Hepatocyte (in vitro differentiated cells): Measurements from ENCODE around the gene CTNNA2. TPM values are rescaled to one million over a fixed set of nuclear protein-coding genes. Genes with fewer than 3 reads are reported as not detected.

ENCODE experiments used
- DNase-seq: peaks from one replicate; pipeline ENCODE4 v3.0.0-alpha.2; 2016; ENCODE audit warnings: low spot score
- H2AFZ ChIP-seq: fragments of 200-600 bp; sonication (generic); 2 replicates; pipeline ENCODE4 v1.6.0; 2016; ENCODE audit warnings: antibody characterized with exemption, mild to moderate bottlenecking
- H3K27ac ChIP-seq: fragments of 200-600 bp; sonication (generic); 2 replicates; pipeline ENCODE4 v1.5.1; 2016; ENCODE audit warnings: mild to moderate bottlenecking
- H3K27me3 ChIP-seq: fragments of 200-600 bp; sonication (generic); 2 replicates; pipeline ENCODE4 v1.6.1; 2016
- H3K36me3 ChIP-seq: fragments of 200-600 bp; sonication (generic); replicated peaks from 2 replicates; pipeline ENCODE4 v1.5.1; 2016; ENCODE audit warnings: low read depth; ENCODE audit not compliant: insufficient read depth
- H3K4me1 ChIP-seq: fragments of 200-600 bp; sonication (generic); 2 replicates; pipeline ENCODE4 v1.5.1; 2016; ENCODE audit warnings: mild to moderate bottlenecking, moderate library complexity; ENCODE audit not compliant: insufficient read depth
- H3K4me2 ChIP-seq: fragments of 200-600 bp; sonication (generic); 2 replicates; pipeline ENCODE4 v1.6.0; 2016
- H3K4me3 ChIP-seq: fragments of 200-600 bp; sonication (generic); 2 replicates; pipeline ENCODE4 v1.5.1; 2016; ENCODE audit warnings: mild to moderate bottlenecking
- H3K79me2 ChIP-seq: fragments of 200-600 bp; sonication (generic); 2 replicates; pipeline ENCODE4 v1.6.0; 2017; ENCODE audit warnings: mild to moderate bottlenecking
- H3K9me2 ChIP-seq: fragments of 200-600 bp; sonication (generic); replicated peaks from 2 replicates; pipeline ENCODE4 v1.6.0; 2017; ENCODE audit warnings: mild to moderate bottlenecking; ENCODE audit not compliant: insufficient read depth
- H3K9me3 ChIP-seq: fragments of 200-600 bp; sonication (generic); 2 replicates; pipeline ENCODE4 v1.5.1; 2016; ENCODE audit warnings: low read depth, mild to moderate bottlenecking
- H4K20me1 ChIP-seq: fragments of 200-600 bp; sonication (generic); 2 replicates; pipeline ENCODE4 v1.6.0; 2016; ENCODE audit warnings: mild to moderate bottlenecking; ENCODE audit not compliant: insufficient read depth, poor library complexity, severe bottlenecking
- CTCF ChIP-seq: fragments of 200-600 bp; sonication (generic); IDR thresholded peaks from 2 replicates; pipeline ENCODE4 v1.5.1; 2016; ENCODE audit warnings: antibody characterized with exemption, mild to moderate bottlenecking; ENCODE audit not compliant: poor library complexity
- EZH2 ChIP-seq: fragments of 200-600 bp; sonication (generic); IDR thresholded peaks from 2 replicates; pipeline ENCODE4 v1.6.1; 2016; ENCODE audit warnings: antibody characterized with exemption, mild to moderate bottlenecking, borderline replicate concordance
- EZH2phosphoT487 ChIP-seq: fragments of 200-600 bp; sonication (generic); IDR thresholded peaks from one replicate; pipeline ENCODE4 v1.6.1; 2018; ENCODE audit warnings: antibody characterized with exemption, mild to moderate bottlenecking, low read depth, moderate library complexity; ENCODE audit not compliant: unreplicated experiment, severe bottlenecking
- WGBS: methylation state at CpG from one replicate; pipeline ENCODE4 v1.1.6; 2016; ENCODE audit warnings: low lambda C conversion rate; ENCODE audit errors: missing lambda C conversion rate; 5-methylcytosine and 5-hydroxymethylcytosine counted together
- polyA plus RNA-seq: library from polyadenylated mRNA; unstranded; fragments of >200 nt; fragmentation: Nextera tagmentation; extraction: Ambion mirVana; gene quantifications from 2 replicates; pipeline ENCODE4 v1.2.1, GENCODE V29; 2016
- total RNA-seq: library from RNA; depleted of rRNA; stranded (reverse); fragments of >200 nt; gene quantifications from 2 replicates; pipeline ENCODE4 v1.2.3, GENCODE V29; 2014

The CTNNA2 gene
- total and polyA plus RNA-seq, 2 experiments from 2014 or later, result 0.79 to 4.4 TPM

GRCh38 chr2:80527119-80527518 is 1014.3 kb downstream of the CTNNA2 start:
- H3K27me3 ChIP-seq, result no peaks in the 10 kb centered on the region
- DNase-seq, result no peak
- no peaks in the 10 kb centered on the region for H3K9me3 ChIP-seq
- no peak overlapping the region for H3K4me2 ChIP-seq
- TF ChIP-seq CTCF (no peak), EZH2phosphoT487 (no peak), EZH2 (no peak)
- no peaks in the 10 kb centered on the region for H4K20me1 ChIP-seq
- no peak overlapping the region for H2AFZ ChIP-seq
- H3K36me3 ChIP-seq, result no peaks in the 10 kb centered on the region
- H3K4me1 ChIP-seq, result no peaks in the 10 kb centered on the region
- no peak overlapping the region for H3K27ac ChIP-seq
- H3K4me3 ChIP-seq, result no peak overlapping the region
- H3K9me2 ChIP-seq, result no peaks in the 10 kb centered on the region
- 81% methylated on average over 3 of the region's 3 CpGs for WGBS
- H3K79me2 ChIP-seq, result no peaks in the 10 kb centered on the region

- no peak overlapping the region for H3K4me3 ChIP-seq
- no peaks in the 10 kb centered on the region for H3K36me3 ChIP-seq
- TF ChIP-seq CTCF (no peak), EZH2phosphoT487 (no peak), EZH2 (no peak)
- no peak overlapping the region for H3K4me2 ChIP-seq
- no peaks in the 10 kb centered on the region for H4K20me1 ChIP-seq
- H3K79me2 ChIP-seq, result no peaks in the 10 kb centered on the region
- no peak overlapping the region for H2AFZ ChIP-seq
- no peaks in the 10 kb centered on the region for H3K4me1 ChIP-seq
- H3K9me2 ChIP-seq, result no peaks in the 10 kb centered on the region
- 84% methylated on average over 7 of the region's 7 CpGs for WGBS
- no peaks in the 10 kb centered on the region for H3K9me3 ChIP-seq
- H3K27ac ChIP-seq, result no peak overlapping the region
- no peaks in the 10 kb centered on the region for H3K27me3 ChIP-seq
- DNase-seq, result no peak
Measured at GRCh38 chr2:80529466-80530165, 1016.8 kb downstream of the CTNNA2 start.

- no peaks in the 10 kb centered on the region for H3K36me3 ChIP-seq
- H3K9me2 ChIP-seq, result no peaks in the 10 kb centered on the region
- no peaks in the 10 kb centered on the region for H3K27me3 ChIP-seq
- no peaks in the 10 kb centered on the region for H3K4me1 ChIP-seq
- no peak overlapping the region for H3K4me3 ChIP-seq
- WGBS, result 75% methylated on average over 3 of the region's 3 CpGs
- H3K79me2 ChIP-seq, result no peaks in the 10 kb centered on the region
- H3K4me2 ChIP-seq, result no peak overlapping the region
- no peak overlapping the region for H2AFZ ChIP-seq
- H3K9me3 ChIP-seq, result no peaks in the 10 kb centered on the region
- no peak for DNase-seq
- no peak for TF ChIP-seq EZH2phosphoT487
- no peak for TF ChIP-seq CTCF
- no peak for TF ChIP-seq EZH2
- H4K20me1 ChIP-seq, result no peaks in the 10 kb centered on the region
- H3K27ac ChIP-seq, result no peak overlapping the region
Measured at GRCh38 chr2:80530442-80531064, 1017.7 kb downstream of the CTNNA2 start.
